OCI-LY1 (cell line): Measurements from ENCODE around the gene S100PBP.

Experiments
- H2AFZ ChIP-seq: fragments of 200-600 bp; sonication (generic), shearing (Covaris generic); 2 replicates; pipeline ENCODE4 v1.6.0; 2014; ENCODE audit warnings: antibody characterized with exemption, mild to moderate bottlenecking, low read length
- H3F3A ChIP-seq: fragments of 200-600 bp; sonication (generic), shearing (Covaris generic); 2 replicates; pipeline ENCODE4 v1.6.0; 2014; ENCODE audit warnings: mild to moderate bottlenecking, antibody characterized with exemption, low read length, moderate library complexity; ENCODE audit not compliant: insufficient read depth
- H3K27ac ChIP-seq: fragments of 200-600 bp; sonication (generic); 2 replicates; pipeline ENCODE4 v1.5.1; 2014; ENCODE audit warnings: low read length, mixed run types, mild to moderate bottlenecking, low read depth; ENCODE audit not compliant: poor library complexity, severe bottlenecking
- H3K27me3 ChIP-seq: fragments of 200-600 bp; sonication (generic); 2 replicates; pipeline ENCODE4 v1.6.0; 2014; ENCODE audit warnings: antibody characterized with exemption, mild to moderate bottlenecking, low read length, moderate library complexity; ENCODE audit not compliant: insufficient read depth
- H3K36me3 ChIP-seq: fragments of 200-600 bp; sonication (generic); 2 replicates; pipeline ENCODE4 v1.6.1; 2014; ENCODE audit warnings: mild to moderate bottlenecking, antibody characterized with exemption, low read length, moderate library complexity, mixed read lengths; ENCODE audit not compliant: insufficient read depth
- H3K4me1 ChIP-seq: fragments of 200-600 bp; sonication (generic); 2 replicates; pipeline ENCODE4 v1.5.1; 2014; ENCODE audit warnings: mild to moderate bottlenecking, low read length, moderate library complexity; ENCODE audit not compliant: insufficient read depth, severe bottlenecking
- H3K4me2 ChIP-seq: fragments of 200-600 bp; sonication (generic), shearing (Covaris generic); 2 replicates; pipeline ENCODE4 v1.6.1; 2014; ENCODE audit warnings: low read length
- H3K4me3 ChIP-seq: fragments of 200-600 bp; sonication (generic); 2 replicates; pipeline ENCODE4 v1.5.1; 2014; ENCODE audit warnings: low read length, low read depth, mild to moderate bottlenecking, mixed read lengths; ENCODE audit not compliant: poor library complexity, severe bottlenecking
- H3K79me2 ChIP-seq: fragments of 200-600 bp; shearing (Covaris generic); 2 replicates; pipeline ENCODE4 v1.6.1; 2016; ENCODE audit warnings: mixed run types, low read length, mixed read lengths; ENCODE audit not compliant: insufficient read depth
- H3K9ac ChIP-seq: fragments of 200-600 bp; sonication (generic), shearing (Covaris generic); 2 replicates; pipeline ENCODE4 v1.6.1; 2014; ENCODE audit warnings: mild to moderate bottlenecking, low read length, mixed read lengths
- H3K9me2 ChIP-seq: fragments of 200-600 bp; sonication (generic), shearing (Covaris generic); 2 replicates; pipeline ENCODE4 v1.6.1; 2014; ENCODE audit warnings: low read depth, mild to moderate bottlenecking, low read length, mixed read lengths
- H3K9me3 ChIP-seq: fragments of 200-600 bp; shearing (Covaris generic); 2 replicates; pipeline ENCODE4 v1.6.1; 2014; ENCODE audit warnings: low read length, mixed read lengths
- H4K20me1 ChIP-seq: fragments of 200-600 bp; sonication (generic), shearing (Covaris generic); 2 replicates; pipeline ENCODE4 v1.6.0; 2016; ENCODE audit warnings: mild to moderate bottlenecking, low read length; ENCODE audit not compliant: insufficient read depth
- EZH2 ChIP-seq: fragments of 200-600 bp; sonication (generic), shearing (Covaris generic); IDR thresholded peaks from 2 replicates; pipeline ENCODE4 v1.8.0; 2017; ENCODE audit warnings: borderline replicate concordance, mixed run types, mild to moderate bottlenecking, antibody characterized with exemption, low read length, moderate library complexity, mixed read lengths
- TF ChIP-seq, protein P1 (sequence below): fragments of 200-600 bp; sonication (generic), shearing (Covaris generic); IDR thresholded peaks from 2 replicates; pipeline ENCODE4 v1.5.1; 2017; ENCODE audit warnings: mild to moderate bottlenecking, antibody characterized with exemption, low read length, moderate library complexity, mixed read lengths

The S100PBP gene

DNA sequence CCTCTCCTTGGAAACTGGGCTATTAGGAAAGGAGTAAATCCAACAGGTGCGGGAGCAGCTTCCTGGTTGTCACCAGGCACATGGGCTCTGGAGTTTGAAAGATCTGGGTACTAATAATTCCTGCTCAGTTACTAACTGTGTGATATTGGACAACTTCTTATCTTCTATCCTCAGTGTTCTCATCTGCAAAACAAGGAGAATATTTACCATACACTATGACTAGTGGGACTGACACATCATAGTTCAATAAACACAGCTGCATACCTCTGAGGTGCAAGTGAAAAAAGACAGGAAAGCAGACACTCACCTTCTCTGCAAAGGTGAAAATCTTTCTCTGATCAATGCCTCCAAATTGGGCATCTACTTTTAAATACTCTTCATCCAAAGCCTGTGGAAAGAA is 20.0 kb upstream of the S100PBP start:
- peaks cover 72% of the 10 kb centered on the region for H3K36me3 ChIP-seq
- no peaks in the 10 kb centered on the region for H4K20me1 ChIP-seq

DNA sequence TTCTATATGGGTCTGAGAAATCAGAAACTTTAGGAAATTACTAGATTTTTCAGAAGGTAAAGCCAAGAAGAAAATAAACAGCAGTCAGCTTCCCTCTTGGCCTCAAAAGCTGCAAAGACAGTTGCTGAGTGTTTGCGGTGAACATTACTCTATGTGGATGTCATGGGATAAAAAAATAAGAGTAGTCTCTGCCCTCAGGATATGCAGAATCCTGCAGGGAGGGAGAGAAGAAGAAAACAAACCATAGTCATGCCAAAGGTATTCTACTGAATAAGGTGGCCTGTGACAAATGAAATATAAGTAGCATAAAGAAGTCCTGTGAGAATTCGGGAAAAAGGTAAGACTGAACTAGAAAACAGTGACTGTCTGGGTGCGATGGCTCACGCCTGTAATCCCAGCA is 19.3 kb upstream of the S100PBP start:
- Histone ChIP-seq H3K4me1 (no peaks in the 10 kb centered on the region), H3K27me3 (no peaks in the 10 kb centered on the region), H3K9ac (no peak overlapping the region), H3K36me3 (peaks cover 76% of the 10 kb centered on the region), H4K20me1 (no peaks in the 10 kb centered on the region), H3K4me2 (no peak overlapping the region), H3F3A (no peaks in the 10 kb centered on the region), H3K27ac (no peak overlapping the region), H3K4me3 (no peak overlapping the region), H3K9me3 (no peaks in the 10 kb centered on the region), H3K9me2 (no peaks in the 10 kb centered on the region), H3K79me2 (no peaks in the 10 kb centered on the region), H2AFZ (no peak overlapping the region)
- no peak for TF ChIP-seq EZH2
- TF ChIP-seq, protein P1, sequence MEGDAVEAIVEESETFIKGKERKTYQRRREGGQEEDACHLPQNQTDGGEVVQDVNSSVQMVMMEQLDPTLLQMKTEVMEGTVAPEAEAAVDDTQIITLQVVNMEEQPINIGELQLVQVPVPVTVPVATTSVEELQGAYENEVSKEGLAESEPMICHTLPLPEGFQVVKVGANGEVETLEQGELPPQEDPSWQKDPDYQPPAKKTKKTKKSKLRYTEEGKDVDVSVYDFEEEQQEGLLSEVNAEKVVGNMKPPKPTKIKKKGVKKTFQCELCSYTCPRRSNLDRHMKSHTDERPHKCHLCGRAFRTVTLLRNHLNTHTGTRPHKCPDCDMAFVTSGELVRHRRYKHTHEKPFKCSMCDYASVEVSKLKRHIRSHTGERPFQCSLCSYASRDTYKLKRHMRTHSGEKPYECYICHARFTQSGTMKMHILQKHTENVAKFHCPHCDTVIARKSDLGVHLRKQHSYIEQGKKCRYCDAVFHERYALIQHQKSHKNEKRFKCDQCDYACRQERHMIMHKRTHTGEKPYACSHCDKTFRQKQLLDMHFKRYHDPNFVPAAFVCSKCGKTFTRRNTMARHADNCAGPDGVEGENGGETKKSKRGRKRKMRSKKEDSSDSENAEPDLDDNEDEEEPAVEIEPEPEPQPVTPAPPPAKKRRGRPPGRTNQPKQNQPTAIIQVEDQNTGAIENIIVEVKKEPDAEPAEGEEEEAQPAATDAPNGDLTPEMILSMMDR: no peak

More for the DNA sequence above, 20.0 kb upstream of the S100PBP start:
- TF ChIP-seq, protein P1: no peak
- TF ChIP-seq EZH2: no peak
- Histone ChIP-seq H3K4me2 (no peak overlapping the region), H3K9me2 (no peaks in the 10 kb centered on the region), H3F3A (no peaks in the 10 kb centered on the region), H3K9me3 (no peaks in the 10 kb centered on the region), H3K9ac (no peak overlapping the region), H3K27ac (no peak overlapping the region), H3K27me3 (no peaks in the 10 kb centered on the region), H3K79me2 (no peaks in the 10 kb centered on the region), H3K4me3 (no peak overlapping the region), H3K4me1 (no peaks in the 10 kb centered on the region), H2AFZ (no peak overlapping the region)

DNA sequence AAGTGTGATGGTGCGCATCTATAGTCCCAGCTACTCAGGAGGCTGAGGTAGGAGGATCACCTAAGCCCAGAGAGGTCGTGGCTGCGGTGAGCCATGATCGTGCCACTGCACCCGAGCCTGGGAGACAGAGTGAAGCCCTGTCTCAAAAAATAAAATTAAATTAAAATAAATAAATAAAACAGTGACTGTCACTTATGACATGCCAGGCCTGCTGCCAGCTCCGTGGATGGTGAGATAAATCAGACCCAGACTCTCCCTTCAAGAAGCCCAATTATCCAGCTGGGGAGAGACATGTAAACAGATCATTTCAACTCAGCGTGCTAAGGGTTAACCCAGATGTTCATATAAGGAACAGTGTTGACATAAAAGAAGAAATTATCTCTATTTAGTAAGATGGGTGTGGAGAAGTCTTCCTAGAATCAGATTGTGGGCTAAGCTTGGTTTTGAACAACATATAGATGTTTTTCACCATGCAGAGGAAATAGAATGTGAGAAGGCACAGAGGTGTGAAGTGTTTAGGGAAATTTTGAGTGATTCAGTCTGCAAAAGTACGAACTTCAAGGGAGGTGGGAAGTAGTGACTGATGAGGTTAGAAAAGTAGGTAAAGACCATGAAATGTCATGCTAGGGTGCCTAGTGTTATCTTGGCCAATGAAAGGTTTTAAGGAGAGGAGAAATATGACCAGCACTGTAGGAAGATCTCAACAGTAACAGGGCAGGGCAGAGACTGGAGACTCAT is 18.6 kb upstream of the S100PBP start:
- H2AFZ ChIP-seq: no peak overlapping the region
- no peak overlapping the region for H3K4me2 ChIP-seq
- no peaks in the 10 kb centered on the region for H3K27me3 ChIP-seq
- no peaks in the 10 kb centered on the region for H3K4me1 ChIP-seq
- peaks cover 74% of the 10 kb centered on the region for H3K36me3 ChIP-seq
- no peaks in the 10 kb centered on the region for H4K20me1 ChIP-seq
- TF ChIP-seq EZH2: no peak
- TF ChIP-seq, protein P1: no peak
- no peaks in the 10 kb centered on the region for H3K9me2 ChIP-seq
- H3F3A ChIP-seq: no peaks in the 10 kb centered on the region
- H3K27ac ChIP-seq: no peak overlapping the region
- no peaks in the 10 kb centered on the region for H3K79me2 ChIP-seq
- H3K9me3 ChIP-seq: no peaks in the 10 kb centered on the region
- no peak overlapping the region for H3K9ac ChIP-seq
- no peak overlapping the region for H3K4me3 ChIP-seq
